DOHH2 (cell line): Measurements from ENCODE around the gene IL1RAPL1.

Source experiments
- H3F3A ChIP-seq: fragments of 200-600 bp; sonication (generic), shearing (Covaris generic); 2 replicates; pipeline ENCODE4 v1.6.0; 2016; ENCODE audit warnings: antibody characterized with exemption, mild to moderate bottlenecking; ENCODE audit not compliant: control insufficient read depth, insufficient read depth
- H3K27ac ChIP-seq: fragments of 200-600 bp; sonication (generic); 2 replicates; pipeline ENCODE4 v1.5.1; 2014; ENCODE audit warnings: low read depth, mild to moderate bottlenecking, low read length, moderate library complexity
- H3K27me3 ChIP-seq: fragments of 200-600 bp; sonication (generic); 2 replicates; pipeline ENCODE4 v1.6.1; 2014; ENCODE audit warnings: mild to moderate bottlenecking, low read length, mixed read lengths; ENCODE audit not compliant: control insufficient read depth
- H3K36me3 ChIP-seq: fragments of 200-600 bp; sonication (generic); 2 replicates; pipeline ENCODE4 v1.6.1; 2014; ENCODE audit warnings: mild to moderate bottlenecking, low read length, moderate library complexity, mixed read lengths; ENCODE audit not compliant: control insufficient read depth
- H3K4me1 ChIP-seq: fragments of 200-600 bp; sonication (generic); 2 replicates; pipeline ENCODE4 v1.6.1; 2014; ENCODE audit warnings: mild to moderate bottlenecking, low read length, mixed read lengths; ENCODE audit not compliant: control insufficient read depth
- H3K4me2 ChIP-seq: fragments of 200-600 bp; sonication (generic); 2 replicates; pipeline ENCODE4 v1.6.0; 2014; ENCODE audit warnings: mild to moderate bottlenecking, low read length, moderate library complexity
- H3K4me3 ChIP-seq: fragments of 200-600 bp; sonication (generic); 2 replicates; pipeline ENCODE4 v1.5.1; 2014; ENCODE audit warnings: mild to moderate bottlenecking, low read length, mixed read lengths
- H3K79me2 ChIP-seq: fragments of 200-600 bp; sonication (generic); 2 replicates; pipeline ENCODE4 v1.6.1; 2014; ENCODE audit warnings: mild to moderate bottlenecking, low read length, mixed read lengths; ENCODE audit not compliant: control insufficient read depth
- H3K9me2 ChIP-seq: fragments of 200-600 bp; sonication (generic); replicated peaks from 2 replicates; pipeline ENCODE4 v1.6.1; 2014; ENCODE audit warnings: mild to moderate bottlenecking, low read length, mixed read lengths; ENCODE audit not compliant: control insufficient read depth
- H3K9me3 ChIP-seq: fragments of 200-600 bp; sonication (generic); 2 replicates; pipeline ENCODE4 v1.6.1; 2014; ENCODE audit warnings: antibody characterized with exemption, low read length, mixed read lengths; ENCODE audit not compliant: control insufficient read depth, insufficient read depth
- H4K20me1 ChIP-seq: fragments of 200-600 bp; sonication (generic); 2 replicates; pipeline ENCODE4 v1.6.0; 2014; ENCODE audit warnings: low read depth, mild to moderate bottlenecking, antibody characterized with exemption, low read length, moderate library complexity; ENCODE audit not compliant: control insufficient read depth, insufficient read depth
- CTCF ChIP-seq: fragments of 200-600 bp; sonication (generic); IDR thresholded peaks from one replicate; pipeline ENCODE4 v1.5.1; 2014; ENCODE audit warnings: antibody characterized with exemption, mild to moderate bottlenecking, low read depth, low read length; ENCODE audit not compliant: poor library complexity, severe bottlenecking
- EZH2phosphoT487 ChIP-seq: fragments of 200-600 bp; sonication (generic); IDR thresholded peaks from 2 replicates; pipeline ENCODE4 v1.6.1; 2017; ENCODE audit warnings: borderline replicate concordance, mild to moderate bottlenecking, antibody characterized with exemption, low read length, moderate library complexity, mixed read lengths

IL1RAPL1 gene

GRCh38 chrX:28851871-28852270 is 264.6 kb downstream of the IL1RAPL1 start:
- H3K4me2 ChIP-seq: no peak overlapping the region
- H3K9me2 ChIP-seq: no peaks in the 10 kb centered on the region
- H4K20me1 ChIP-seq: no peaks in the 10 kb centered on the region
- H3K79me2 ChIP-seq: no peaks in the 10 kb centered on the region
- no peaks in the 10 kb centered on the region for H3K9me3 ChIP-seq
- H3F3A ChIP-seq: no peaks in the 10 kb centered on the region
- H3K4me3 ChIP-seq: no peak overlapping the region
- no peaks in the 10 kb centered on the region for H3K4me1 ChIP-seq
- TF ChIP-seq EZH2phosphoT487: no peak
- TF ChIP-seq CTCF: no peak
- H3K36me3 ChIP-seq: no peaks in the 10 kb centered on the region
- no peaks in the 10 kb centered on the region for H3K27me3 ChIP-seq
- no peak overlapping the region for H3K27ac ChIP-seq

GRCh38 chrX:28854637-28855036 is 267.4 kb downstream of the IL1RAPL1 start:
- H4K20me1 ChIP-seq: no peaks in the 10 kb centered on the region
- no peaks in the 10 kb centered on the region for H3K4me1 ChIP-seq
- H3K4me2 ChIP-seq: no peak overlapping the region
- no peaks in the 10 kb centered on the region for H3K9me3 ChIP-seq
- no peaks in the 10 kb centered on the region for H3K36me3 ChIP-seq
- H3K9me2 ChIP-seq: no peaks in the 10 kb centered on the region
- no peak overlapping the region for H3K4me3 ChIP-seq
- no peaks in the 10 kb centered on the region for H3K79me2 ChIP-seq
- H3K27ac ChIP-seq: no peak overlapping the region
- no peaks in the 10 kb centered on the region for H3K27me3 ChIP-seq
- TF ChIP-seq CTCF: no peak
- no peak for TF ChIP-seq EZH2phosphoT487
- no peaks in the 10 kb centered on the region for H3F3A ChIP-seq

- Histone ChIP-seq H3K27ac (no peak overlapping the region), H3K4me3 (no peak overlapping the region), H3F3A (no peaks in the 10 kb centered on the region), H3K36me3 (no peaks in the 10 kb centered on the region), H3K9me2 (no peaks in the 10 kb centered on the region), H3K27me3 (no peaks in the 10 kb centered on the region), H3K9me3 (no peaks in the 10 kb centered on the region), H3K4me1 (no peaks in the 10 kb centered on the region), H3K4me2 (no peak overlapping the region), H4K20me1 (no peaks in the 10 kb centered on the region), H3K79me2 (no peaks in the 10 kb centered on the region)
- no peak for TF ChIP-seq CTCF
- TF ChIP-seq EZH2phosphoT487: no peak
Observed at GRCh38 chrX:28876408-28876807, 289.2 kb downstream of the IL1RAPL1 start.

GRCh38 chrX:28876901-28877300 is 289.7 kb downstream of the IL1RAPL1 start:
- Histone ChIP-seq H3F3A (no peaks in the 10 kb centered on the region), H3K9me3 (no peaks in the 10 kb centered on the region), H3K36me3 (no peaks in the 10 kb centered on the region), H3K79me2 (no peaks in the 10 kb centered on the region), H3K4me1 (no peaks in the 10 kb centered on the region), H3K27ac (no peak overlapping the region), H3K9me2 (no peaks in the 10 kb centered on the region), H3K4me3 (no peak overlapping the region), H4K20me1 (no peaks in the 10 kb centered on the region), H3K27me3 (no peaks in the 10 kb centered on the region), H3K4me2 (no peak overlapping the region)
- TF ChIP-seq EZH2phosphoT487 (no peak), CTCF (no peak)
